ENCODE data around the gene GOLGA2.
"Not testable (repeated sequence)": the region's sequence is repeated elsewhere in the genome, so short reads cannot be mapped to it uniquely, and the experiment has no call there.

Gene GOLGA2

GRCh38 chr9:128296340-128297220 lies 20.8 kb upstream of the GOLGA2 start:
- in situ Hi-C loops (cut with MboI; ENCODE audit: low sequenced_read_pairs), result no loop called here

GRCh38 chr9:128294142-128294541 lies 18.3 kb upstream of the GOLGA2 start:
- in situ Hi-C loops (cut with MboI; ENCODE audit: low sequenced_read_pairs), result no loop called here

DNA sequence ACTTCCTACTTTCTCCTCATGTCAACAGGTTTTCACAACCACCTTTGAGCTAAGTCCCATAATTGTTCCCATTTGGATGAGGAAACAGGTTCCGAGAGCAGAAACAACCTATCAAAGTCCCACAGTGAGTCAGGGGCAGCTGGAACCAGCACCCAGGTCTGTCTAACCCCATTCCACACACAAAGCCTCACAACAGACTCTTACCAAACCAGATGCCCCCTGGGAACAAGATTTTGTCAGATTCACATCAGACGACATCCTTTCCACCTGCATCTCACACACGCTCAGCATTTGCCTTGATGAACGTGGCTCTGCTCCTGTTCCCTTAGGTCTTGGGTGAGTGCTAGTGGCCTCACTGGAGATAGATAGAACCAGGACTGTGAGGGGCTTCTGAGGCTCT lies 17.3 kb upstream of the GOLGA2 start:
- in situ Hi-C loops (cut with MboI; ENCODE audit: low sequenced_read_pairs), result no loop called here

DNA sequence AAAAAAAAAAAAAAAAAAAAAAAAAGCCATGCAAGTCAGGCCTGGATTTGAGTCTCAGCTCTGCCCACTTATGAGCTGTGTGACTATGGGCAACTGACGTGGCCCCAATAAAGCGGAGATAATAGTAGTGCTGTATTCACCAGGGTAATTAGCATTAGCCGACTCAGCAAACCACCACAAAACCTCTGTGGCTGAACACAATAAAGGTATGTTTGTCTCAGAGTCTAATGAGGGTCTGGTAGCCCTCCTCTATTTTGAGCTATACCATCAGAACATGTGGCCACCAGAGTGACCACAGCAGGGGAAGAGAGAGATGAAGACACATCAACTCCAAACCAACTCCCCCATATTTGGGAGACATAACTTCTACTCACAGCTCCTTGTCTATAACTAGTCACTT lies 16.2 kb upstream of the GOLGA2 start:
- in situ Hi-C loops (cut with MboI; ENCODE audit: low sequenced_read_pairs), result no loop called here

- in situ Hi-C loops (cut with MboI; ENCODE audit: low sequenced_read_pairs), result no loop called here
Measured at GRCh38 chr9:128288273-128289004, 12.6 kb upstream of the GOLGA2 start.

- in situ Hi-C loops (cut with MboI; ENCODE audit: low sequenced_read_pairs), result no loop called here
Measured at GRCh38 chr9:128286440-128286839, 10.6 kb upstream of the GOLGA2 start.

GRCh38 chr9:128285033-128285784 lies 9.4 kb upstream of the GOLGA2 start:
- in situ Hi-C loops (cut with MboI; ENCODE audit: low sequenced_read_pairs), result no loop called here

- in situ Hi-C loops (cut with MboI; ENCODE audit: low sequenced_read_pairs), result no loop called here
Measured at GRCh38 chr9:128282500-128282899, 6.7 kb upstream of the GOLGA2 start.

GRCh38 chr9:128280084-128280622 lies 4.3 kb upstream of the GOLGA2 start:
- in situ Hi-C loops (cut with MboI; ENCODE audit: low sequenced_read_pairs), result no loop called here

DNA sequence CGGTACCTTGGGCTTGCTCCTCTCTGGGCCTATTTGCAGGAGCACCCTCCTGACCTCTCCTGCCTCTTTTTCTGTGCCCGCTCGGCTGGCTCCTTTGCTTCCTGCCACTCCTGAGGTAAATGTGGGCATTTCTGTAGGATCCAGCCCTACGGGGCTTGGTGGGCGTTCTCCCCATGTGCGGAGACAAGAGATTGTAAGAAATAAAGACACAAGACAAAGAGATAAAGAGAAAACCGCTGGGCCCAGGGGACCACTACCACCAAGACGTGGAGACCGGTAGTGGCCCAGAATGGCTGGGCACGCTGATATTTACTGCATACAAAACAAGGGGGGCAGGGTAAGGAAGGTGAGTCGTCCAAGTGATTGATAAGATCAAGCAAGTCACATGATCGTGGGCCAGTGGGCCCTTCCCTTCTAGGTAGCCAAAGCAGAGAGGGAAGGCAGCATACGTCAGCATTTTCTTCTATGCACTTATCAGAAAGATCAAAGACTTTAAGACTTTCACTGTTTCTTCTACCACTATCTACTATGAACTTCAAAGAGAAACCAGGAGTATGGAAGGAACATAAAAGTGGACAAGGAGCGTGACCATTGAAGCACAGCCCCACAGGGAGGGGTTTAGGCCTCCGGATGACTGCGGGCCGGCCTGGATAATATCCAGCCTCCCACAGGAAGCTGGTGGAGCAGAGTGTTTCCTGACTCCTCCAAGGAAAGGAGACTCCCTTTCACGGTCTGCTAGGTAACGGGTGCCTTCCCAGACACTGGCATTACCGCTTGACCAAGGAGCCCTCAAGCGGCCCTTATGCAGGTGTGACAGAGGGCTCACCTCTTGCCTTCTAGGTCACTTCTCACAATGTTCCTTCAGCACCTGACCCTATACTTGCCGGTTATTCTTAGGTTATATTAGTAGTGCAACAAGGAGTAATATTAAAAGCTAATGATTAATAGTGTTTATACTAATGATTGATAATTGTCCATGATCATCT lies 3.6 kb upstream of the GOLGA2 start:
- in situ Hi-C loops (cut with MboI; ENCODE audit: low sequenced_read_pairs), result not testable (repeated sequence)

DNA sequence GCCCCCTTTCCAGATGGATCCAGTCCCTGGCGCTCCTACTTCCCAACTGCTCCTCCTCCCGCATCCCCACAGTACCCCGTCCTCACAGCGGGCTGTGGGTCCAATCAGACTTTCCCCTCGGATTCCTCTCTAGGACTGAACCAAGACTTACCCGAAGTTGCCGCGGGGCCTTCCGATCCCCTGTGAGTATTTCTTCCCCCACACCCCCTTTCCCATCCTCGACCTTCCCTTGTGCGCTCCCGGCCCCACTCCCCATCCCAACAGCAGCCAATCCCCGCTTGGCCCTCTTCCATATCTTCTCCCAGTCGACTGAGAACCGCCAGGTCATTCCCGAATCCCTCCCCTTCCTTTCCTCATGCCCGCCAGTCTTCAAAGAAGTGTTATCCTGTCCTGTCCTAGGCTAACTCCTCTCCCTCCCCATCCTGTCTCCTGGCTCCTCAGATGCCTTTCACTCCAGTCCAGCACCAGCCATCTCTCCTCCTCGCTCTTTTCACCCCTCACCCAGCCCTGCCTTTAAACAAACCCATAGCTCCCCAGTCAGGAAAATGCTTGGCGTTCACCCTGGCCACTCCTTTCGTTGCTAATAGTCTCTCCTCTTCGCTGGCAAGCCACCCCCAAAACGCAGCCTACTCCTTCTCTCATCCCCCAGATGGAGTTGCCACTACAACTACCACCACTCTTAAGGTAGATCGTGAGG lies 915 bp upstream of the GOLGA2 start:
- in situ Hi-C loops (cut with MboI; ENCODE audit: low sequenced_read_pairs), result no loop called here

DNA sequence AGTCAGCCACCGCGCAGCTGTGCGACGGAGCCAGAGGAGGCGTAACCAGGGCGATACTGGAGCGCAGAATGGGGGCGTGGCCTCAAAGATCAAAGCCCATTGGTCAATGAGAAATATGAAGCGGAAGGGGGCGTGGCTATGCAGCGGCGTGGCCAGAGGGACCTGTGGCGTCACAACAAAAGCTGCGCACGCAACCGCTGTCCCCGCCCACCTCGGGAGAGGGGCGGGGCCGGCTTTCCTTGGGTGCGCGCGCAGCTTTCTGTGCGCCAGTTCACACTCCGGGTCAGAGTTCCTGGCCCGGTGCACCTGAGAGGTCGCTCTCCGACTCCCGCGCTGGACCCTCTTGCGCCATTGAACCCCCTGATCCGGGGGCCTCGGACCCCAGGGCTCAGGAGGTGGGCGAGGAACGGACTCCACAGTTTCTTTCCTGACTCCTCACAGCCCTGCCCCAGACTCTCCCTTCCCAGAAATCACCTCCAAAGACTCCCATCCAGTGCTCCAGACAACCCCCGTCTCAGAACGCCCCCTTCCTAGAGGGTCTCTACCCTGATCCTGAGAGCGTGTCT lies 284 bp upstream of the GOLGA2 start, which contains the start of gene SWI5:
Gene SWI5, plus strand, starts transcription at position 269 of the 566 bp plus-strand sequence.
- in situ Hi-C loops (cut with MboI; ENCODE audit: low sequenced_read_pairs), result no loop called here

DNA sequence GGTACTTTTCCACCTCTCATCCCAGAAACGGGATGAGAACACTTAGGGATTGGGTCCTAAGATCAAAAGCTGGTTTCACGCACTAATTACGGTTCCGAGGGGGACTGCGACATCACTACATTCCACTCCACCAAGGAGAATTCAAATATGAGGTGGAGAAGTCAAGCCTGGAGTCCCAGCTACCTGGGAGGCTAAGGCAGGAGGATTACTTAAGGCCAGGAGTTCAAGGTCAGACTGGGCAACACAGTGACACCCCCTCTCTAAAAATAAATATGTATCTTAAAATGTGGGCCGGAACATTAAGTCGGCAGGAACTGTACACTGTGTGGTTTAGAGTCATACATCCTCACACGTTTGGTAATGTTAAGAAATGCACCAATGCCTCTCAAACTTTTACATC lies 1.6 kb downstream of the GOLGA2 start:
- in situ Hi-C loops (cut with MboI; ENCODE audit: low sequenced_read_pairs), result no loop called here

GRCh38 chr9:128271512-128271911 lies 4.3 kb downstream of the GOLGA2 start:
- in situ Hi-C loops (cut with MboI; ENCODE audit: low sequenced_read_pairs), result no loop called here

GRCh38 chr9:128271112-128271511 lies 4.7 kb downstream of the GOLGA2 start:
- in situ Hi-C loops (cut with MboI; ENCODE audit: low sequenced_read_pairs), result no loop called here

DNA sequence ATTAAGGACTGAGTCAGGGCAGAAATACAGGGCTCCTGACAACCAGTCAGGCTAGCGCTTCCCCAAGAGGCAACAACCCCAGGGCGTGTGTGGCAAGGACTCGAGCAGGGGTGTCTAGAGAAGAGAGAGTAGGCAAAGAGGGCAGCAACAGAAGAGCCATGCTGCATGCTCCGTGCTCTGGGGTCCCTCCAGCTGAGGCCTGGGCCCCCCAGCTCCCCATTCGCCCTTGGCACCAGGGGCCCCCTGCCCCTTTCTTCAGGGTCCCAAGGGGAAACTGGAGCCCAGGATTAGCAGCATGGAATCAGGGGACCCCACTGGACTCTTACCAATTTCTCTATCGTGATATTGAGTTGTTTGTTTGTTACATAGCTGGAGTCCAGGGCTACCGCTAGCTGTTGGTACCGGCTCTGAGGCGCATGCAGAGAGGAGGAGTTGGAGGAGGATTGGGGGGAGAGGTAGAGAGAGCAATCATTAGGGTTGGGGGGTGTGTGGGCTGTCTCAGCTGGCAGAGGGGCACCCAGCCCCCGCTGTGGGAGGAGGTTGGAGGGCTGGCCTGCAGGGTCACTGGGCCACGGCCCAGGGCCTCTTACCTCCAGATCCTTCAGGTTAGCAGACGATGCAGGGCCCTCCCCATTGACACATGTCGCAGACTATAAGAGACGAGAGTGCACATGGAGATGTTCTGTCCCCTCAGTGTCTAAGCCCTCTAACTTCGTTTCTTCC lies 8.8 kb downstream of the GOLGA2 start:
- in situ Hi-C loops (cut with MboI; ENCODE audit: low sequenced_read_pairs), result no loop called here

DNA sequence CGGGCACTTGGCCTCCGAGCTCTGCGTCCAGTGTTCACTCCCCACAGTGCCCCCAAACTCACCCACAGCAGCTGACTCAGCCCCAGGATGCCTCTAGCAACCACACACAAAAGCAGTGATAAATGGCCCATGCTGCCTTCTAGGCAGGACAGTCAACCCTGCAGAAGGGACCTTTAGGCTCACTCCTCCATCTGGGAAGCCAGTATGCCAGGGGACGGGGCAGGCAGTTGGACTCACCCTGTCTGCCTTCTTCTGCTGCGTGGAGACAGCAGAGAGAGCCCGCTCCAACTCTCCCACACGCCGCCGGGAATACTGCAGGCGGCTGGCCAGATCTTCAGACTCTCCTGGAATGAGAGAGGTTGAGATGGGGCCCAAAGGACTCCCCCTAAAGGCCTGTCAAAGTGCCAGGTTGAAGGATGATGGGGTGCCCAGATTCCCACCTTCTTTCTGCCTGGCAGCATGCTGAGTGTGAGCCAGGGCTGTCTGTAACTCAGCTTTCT lies 10.4 kb downstream of the GOLGA2 start:
- in situ Hi-C loops (cut with MboI; ENCODE audit: low sequenced_read_pairs), result no loop called here

- in situ Hi-C loops (cut with MboI; ENCODE audit: low sequenced_read_pairs), result no loop called here
Measured at GRCh38 chr9:128262687-128263086, 13.1 kb downstream of the GOLGA2 start.

All from HL-60/S4 (cell line).